G401 (cell line): Measurements from ENCODE around the gene SART3. TPM values are rescaled to one million over a fixed set of nuclear protein-coding genes. Genes with fewer than 3 reads are reported as not detected.

Source experiments
- DNase-seq: peaks from one replicate; pipeline ENCODE4 v3.0.0-alpha.2; 2015; ENCODE audit warnings: low spot score
- in situ Hi-C: cut with HindIII; loops from 2 replicates; pipeline ENCODE4 v1.10.0; 2016; ENCODE audit warnings: low sequenced_read_pairs, mixed read lengths
- total RNA-seq: library from RNA; depleted of rRNA; stranded (reverse); fragments of >200 nt; shearing (Covaris generic); gene quantifications from 2 replicates; pipeline ENCODE4 v1.2.3, GENCODE V29; 2014

SART3 gene
- total RNA-seq, 1 experiment from 2014 or later = 61.3 TPM

GRCh38 chr12:108531929-108532848, 28.8 kb downstream of the SART3 start:
- in situ Hi-C loops = no loop called here
- no peak for DNase-seq

- DNase-seq = no peak
- in situ Hi-C loops = no loop called here
These were observed 30.8 kb downstream of the SART3 start for GRCh38 chr12:108530161-108530560.

GRCh38 chr12:108527166-108527496, 33.8 kb downstream of the SART3 start:
- in situ Hi-C loops = no loop called here
- no peak for DNase-seq

GRCh38 chr12:108526482-108527165, 34.3 kb downstream of the SART3 start:
- no peak for DNase-seq
- in situ Hi-C loops = no loop called here

- no peak for DNase-seq
- in situ Hi-C loops = no loop called here
These were observed 35.3 kb downstream of the SART3 start for GRCh38 chr12:108525681-108526080.

GRCh38 chr12:108523365-108523764, 37.6 kb downstream of the SART3 start:
- in situ Hi-C loops = no loop called here

GRCh38 chr12:108519558-108519957, 41.4 kb downstream of the SART3 start:
- in situ Hi-C loops = no loop called here
- DNase-seq = peak; percentile 73

More at GRCh38 chr12:108523365-108523764, 37.6 kb downstream of the SART3 start:
- no peak for DNase-seq

GRCh38 chr12:108518716-108519496, 42.1 kb downstream of the SART3 start:
- no peak for DNase-seq
- in situ Hi-C loops = no loop called here

- DNase-seq = no peak
- in situ Hi-C loops = no loop called here
These were observed 42.8 kb downstream of the SART3 start for GRCh38 chr12:108518101-108518715.

- no peak for DNase-seq
- in situ Hi-C loops = no loop called here
These were observed 43.5 kb downstream of the SART3 start for GRCh38 chr12:108517288-108518100.

- no peak for DNase-seq
- in situ Hi-C loops = no loop called here
These were observed 44.3 kb downstream of the SART3 start for GRCh38 chr12:108516511-108517275.

- in situ Hi-C loops = no loop called here
These were observed 45.1 kb downstream of the SART3 start for GRCh38 chr12:108515916-108516315.

GRCh38 chr12:108514973-108515814, 45.8 kb downstream of the SART3 start, which contains the start of gene FICD:
Gene FICD, plus strand, starts transcription at chr12:108515277. Its CDS starts 1,696 bp downstream, at chr12:108516973.
- in situ Hi-C loops = no loop called here
- peak; percentile 100 for DNase-seq

More at GRCh38 chr12:108515916-108516315, 45.1 kb downstream of the SART3 start:
- no peak for DNase-seq

- DNase-seq = no peak
- in situ Hi-C loops = no loop called here
These were observed 46.5 kb downstream of the SART3 start for GRCh38 chr12:108514468-108514972.

- peak; percentile 95 for DNase-seq
- in situ Hi-C loops = no loop called here
These were observed 49.1 kb downstream of the SART3 start for GRCh38 chr12:108511633-108512540.

GRCh38 chr12:108510836-108511235, 50.1 kb downstream of the SART3 start:
- DNase-seq = no peak
- in situ Hi-C loops = no loop called here
